ENCODE measurements around the gene JPT2. TPM values are rescaled to one million over a fixed set of nuclear protein-coding genes. Genes with fewer than 3 reads are reported as not detected.

JPT2 gene
- total RNA-seq, 1 experiment from 2014 or later: 26.2 TPM

DNA sequence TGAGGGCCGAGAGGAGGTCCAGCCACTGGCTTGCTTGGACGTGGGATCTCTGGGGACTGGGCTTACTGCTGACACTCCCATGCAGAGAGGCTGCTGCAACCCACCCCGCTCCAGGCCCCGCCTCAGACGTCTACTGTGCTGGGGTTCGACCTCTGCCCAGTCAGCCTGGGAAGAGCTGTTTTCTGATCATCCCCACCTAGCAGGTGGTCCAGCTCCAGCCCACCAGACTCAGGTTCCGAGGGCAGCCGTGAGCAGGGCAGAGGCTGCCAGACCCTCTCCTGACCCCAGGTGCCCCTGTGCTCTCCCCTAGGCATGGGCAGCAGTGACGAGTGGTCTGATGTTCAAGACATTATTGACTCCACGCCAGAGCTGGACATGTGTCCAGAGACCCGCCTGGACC lies 69.9 kb downstream of the JPT2 start:
- H3K9me2 ChIP-seq (replicated peaks; ENCODE audit: insufficient read depth, low read length): no peaks in the 10 kb centered on the region
- no peak for DNase-seq
- no peak overlapping the region for H3K4me2 ChIP-seq (ENCODE audit: low read depth, low read length, poor library complexity, severe bottlenecking)
- no peaks in the 10 kb centered on the region for H3K36me3 ChIP-seq (ENCODE audit: insufficient read depth, low read length)
- H4K20me1 ChIP-seq (ENCODE audit: insufficient read depth, low read depth, low read length): no peaks in the 10 kb centered on the region
- H3K4me3 ChIP-seq (ENCODE audit: low read length): no peak overlapping the region
- H2AFZ ChIP-seq (ENCODE audit: low read length): no peak overlapping the region
- H3K4me1 ChIP-seq (ENCODE audit: low read length): no peaks in the 10 kb centered on the region
- no peak overlapping the region for H3K9ac ChIP-seq (ENCODE audit: low read length)
- H3K27ac ChIP-seq (ENCODE audit: low read length): no peak overlapping the region
- H3K79me2 ChIP-seq (ENCODE audit: low read length): no peaks in the 10 kb centered on the region
- no peaks in the 10 kb centered on the region for H3K9me3 ChIP-seq (ENCODE audit: low read length)
- H3K27me3 ChIP-seq (ENCODE audit: low read length): no peaks in the 10 kb centered on the region

GRCh38 chr16:1749152-1750117 lies 71.4 kb downstream of the JPT2 start:
- Histone ChIP-seq H3K79me2 (ENCODE audit: low read length) (no peaks in the 10 kb centered on the region), H4K20me1 (ENCODE audit: insufficient read depth, low read depth, low read length) (no peaks in the 10 kb centered on the region), H2AFZ (ENCODE audit: low read length) (no peak overlapping the region), H3K4me1 (ENCODE audit: low read length) (no peaks in the 10 kb centered on the region), H3K4me3 (ENCODE audit: low read length) (no peak overlapping the region), H3K9ac (ENCODE audit: low read length) (no peak overlapping the region), H3K36me3 (ENCODE audit: insufficient read depth, low read length) (no peaks in the 10 kb centered on the region), H3K4me2 (ENCODE audit: low read depth, low read length, poor library complexity, severe bottlenecking) (no peak overlapping the region), H3K9me2 (replicated peaks; ENCODE audit: insufficient read depth, low read length) (no peaks in the 10 kb centered on the region), H3K27me3 (ENCODE audit: low read length) (no peaks in the 10 kb centered on the region), H3K27ac (ENCODE audit: low read length) (no peak overlapping the region), H3K9me3 (ENCODE audit: low read length) (no peaks in the 10 kb centered on the region)
- no peak for DNase-seq

Small RNA genes within 50 kb of the gene (small RNA-seq; reads per million reads assigned to genes)
- gene MIR3177: 0.16 reads per million

Other genes with a start within 250 kb of the JPT2 start
- not detected in 2 replicates for gene PERCC1, start 247.2 kb upstream of the JPT2 start, total RNA-seq (2014; rRNA removed; shearing (Covaris generic); ENCODE audit: low replicate concordance)
- 0.11 TPM in 1 of 2 replicates, not detected in the other for gene CCDC154, start 233.7 kb upstream of the JPT2 start, total RNA-seq (2014; rRNA removed; shearing (Covaris generic); ENCODE audit: low replicate concordance)
- gene CLCN7, start 203.3 kb upstream of the JPT2 start, total RNA-seq (2014; rRNA removed; shearing (Covaris generic); ENCODE audit: low replicate concordance): 8.9 and 29.2 TPM in 2 replicates
- gene PTX4, start 189.3 kb upstream of the JPT2 start, total RNA-seq (2014; rRNA removed; shearing (Covaris generic); ENCODE audit: low replicate concordance): not detected in 2 replicates
- gene TELO2, start 184.9 kb upstream of the JPT2 start, total RNA-seq (2014; rRNA removed; shearing (Covaris generic); ENCODE audit: low replicate concordance): 8.7 and 22.0 TPM in 2 replicates
- gene TMEM204, start 144.6 kb upstream of the JPT2 start, total RNA-seq (2014; rRNA removed; shearing (Covaris generic); ENCODE audit: low replicate concordance): not detected in 2 replicates
- gene IFT140, start 66.2 kb upstream of the JPT2 start, total RNA-seq (2014; rRNA removed; shearing (Covaris generic); ENCODE audit: low replicate concordance): 13.6 and 16.1 TPM in 2 replicates
- gene CRAMP1, start 65.9 kb upstream of the JPT2 start, total RNA-seq (2014; rRNA removed; shearing (Covaris generic); ENCODE audit: low replicate concordance): 7.6 TPM in 2 replicates
- gene MAPK8IP3, start 27.9 kb downstream of the JPT2 start, total RNA-seq (2014; rRNA removed; shearing (Covaris generic); ENCODE audit: low replicate concordance): 59.2 and 82.4 TPM in 2 replicates
- gene NME3, start 93.3 kb downstream of the JPT2 start, total RNA-seq (2014; rRNA removed; shearing (Covaris generic); ENCODE audit: low replicate concordance): 35.9 and 83.0 TPM in 2 replicates
- gene EME2, start 94.5 kb downstream of the JPT2 start, total RNA-seq (2014; rRNA removed; shearing (Covaris generic); ENCODE audit: low replicate concordance): 7.7 and 27.2 TPM in 2 replicates
- 101 and 177 TPM in 2 replicates for gene MRPS34, start 94.9 kb downstream of the JPT2 start, total RNA-seq (2014; rRNA removed; shearing (Covaris generic); ENCODE audit: low replicate concordance)
- gene SPSB3, start 104.3 kb downstream of the JPT2 start, total RNA-seq (2014; rRNA removed; shearing (Covaris generic); ENCODE audit: low replicate concordance): 38.5 and 73.9 TPM in 2 replicates
- gene NUBP2, start 104.7 kb downstream of the JPT2 start, total RNA-seq (2014; rRNA removed; shearing (Covaris generic); ENCODE audit: low replicate concordance): 35.9 and 66.3 TPM in 2 replicates
- gene IGFALS, start 115.4 kb downstream of the JPT2 start, total RNA-seq (2014; rRNA removed; shearing (Covaris generic); ENCODE audit: low replicate concordance): not detected in 2 replicates
- 38.4 and 126 TPM in 2 replicates for gene HAGH, start 148.5 kb downstream of the JPT2 start, total RNA-seq (2014; rRNA removed; shearing (Covaris generic); ENCODE audit: low replicate concordance)
- 12.6 and 24.6 TPM in 2 replicates for gene FAHD1, start 148.9 kb downstream of the JPT2 start, total RNA-seq (2014; rRNA removed; shearing (Covaris generic); ENCODE audit: low replicate concordance)
- gene MEIOB, start 193.9 kb downstream of the JPT2 start, total RNA-seq (2014; rRNA removed; shearing (Covaris generic); ENCODE audit: low replicate concordance): not detected in 2 replicates
- not detected in 2 replicates for gene HS3ST6, start 240.1 kb downstream of the JPT2 start, total RNA-seq (2014; rRNA removed; shearing (Covaris generic); ENCODE audit: low replicate concordance)

Measured in Karpas-422 (cell line).